ENCODE data around the gene DPYD. TPM values are rescaled to one million over a fixed set of nuclear protein-coding genes. Genes with fewer than 3 reads are reported as not detected.

DPYD gene
- total and polyA plus RNA-seq, 7 experiments from 2014 or later: 52.6 to 87.2 (median 57.4) TPM

GRCh38 chr1:97744977-97745376 is 175.9 kb downstream of the DPYD start:
- Histone ChIP-seq H3K4me3 (ENCODE audit: low read length) (no peak overlapping the region), H3K27ac (ENCODE audit: low read depth, low read length) (no peak overlapping the region), H3K27me3 (ENCODE audit: control insufficient read depth in 2 of 2, insufficient read depth in 2 of 2, low read length in 2 of 2) (no peaks in the 10 kb centered on the region), H3K36me3 (ENCODE audit: control insufficient read depth in 2 of 3, insufficient read depth in 3 of 3, low read length in 3 of 3) (no peaks in the 10 kb centered on the region), H3K9me3 (ENCODE audit: control insufficient read depth in 2 of 3, low read length in 3 of 3) (no peaks in the 10 kb centered on the region), H3K4me1 (ENCODE audit: control insufficient read depth in 2 of 2, insufficient read depth in 2 of 2, low read length in 2 of 2) (no peaks in the 10 kb centered on the region)
- no peaks in the 10 kb centered on the region for H3K9me3 Mint-ChIP-seq
- H3K27me3 Mint-ChIP-seq: no peaks in the 10 kb centered on the region
- H3K36me3 Mint-ChIP-seq: peaks cover 2 to 39% (median 13%) of the 10 kb centered on the region in 5 donors
- H3K4me3 Mint-ChIP-seq: no peak overlapping the region
- ATAC-seq (no peak), DNase-seq (no peak)
- CTCF ChIA-PET: no interaction called here
- POLR2A ChIA-PET: no interaction called here
- no peak overlapping the region for H3K27ac Mint-ChIP-seq
- intact Hi-C loops (cut with micrococcal nuclease): no loop called here
- peaks cover 0 to 17% (median 9%) of the 10 kb centered on the region in 7 donors for H3K4me1 Mint-ChIP-seq

DNA sequence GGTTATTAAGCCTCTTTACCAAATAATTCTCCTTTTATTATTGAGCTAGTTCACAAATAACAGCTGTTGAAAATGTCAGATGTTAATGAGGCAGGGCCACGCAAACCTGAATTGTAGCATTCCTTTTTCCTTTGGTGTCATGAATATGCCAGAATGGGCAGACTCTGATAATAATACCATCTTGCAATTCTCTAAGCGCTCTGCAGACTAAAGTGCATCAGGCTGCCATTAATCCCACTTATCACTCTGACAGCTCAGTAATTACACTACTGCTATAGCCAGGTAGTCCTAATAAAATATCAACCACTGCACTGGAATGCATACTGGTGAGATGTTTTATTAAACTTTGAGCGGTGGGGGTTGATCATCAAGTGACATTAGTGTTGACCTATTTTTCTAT is 177.7 kb downstream of the DPYD start:
- ChIA-PET CTCF (no interaction called here), POLR2A (no interaction called here)
- no peaks in the 10 kb centered on the region for H3K9me3 Mint-ChIP-seq
- no peaks in the 10 kb centered on the region for H3K36me3 ChIP-seq (ENCODE audit: control insufficient read depth in 2 of 3, insufficient read depth in 3 of 3, low read length in 3 of 3)
- no peak overlapping the region for H3K4me3 ChIP-seq (ENCODE audit: low read length)
- no peaks in the 10 kb centered on the region for H3K27me3 ChIP-seq (ENCODE audit: control insufficient read depth in 2 of 2, insufficient read depth in 2 of 2, low read length in 2 of 2)
- peaks cover 0 to 17% (median 9%) of the 10 kb centered on the region in 7 donors for H3K4me1 Mint-ChIP-seq
- H3K4me3 Mint-ChIP-seq: no peak overlapping the region
- H3K36me3 Mint-ChIP-seq: peaks cover 2 to 43% (median 18%) of the 10 kb centered on the region in 5 donors
- DNase-seq (no peak), ATAC-seq (no peak)
- H3K9me3 ChIP-seq (ENCODE audit: control insufficient read depth in 2 of 3, low read length in 3 of 3): no peaks in the 10 kb centered on the region
- no peaks in the 10 kb centered on the region for H3K4me1 ChIP-seq (ENCODE audit: control insufficient read depth in 2 of 2, insufficient read depth in 2 of 2, low read length in 2 of 2)
- H3K27me3 Mint-ChIP-seq: no peaks in the 10 kb centered on the region
- no peak overlapping the region for H3K27ac ChIP-seq (ENCODE audit: low read depth, low read length)
- intact Hi-C loops (cut with micrococcal nuclease): no loop called here
- H3K27ac Mint-ChIP-seq: no peak overlapping the region

DNA sequence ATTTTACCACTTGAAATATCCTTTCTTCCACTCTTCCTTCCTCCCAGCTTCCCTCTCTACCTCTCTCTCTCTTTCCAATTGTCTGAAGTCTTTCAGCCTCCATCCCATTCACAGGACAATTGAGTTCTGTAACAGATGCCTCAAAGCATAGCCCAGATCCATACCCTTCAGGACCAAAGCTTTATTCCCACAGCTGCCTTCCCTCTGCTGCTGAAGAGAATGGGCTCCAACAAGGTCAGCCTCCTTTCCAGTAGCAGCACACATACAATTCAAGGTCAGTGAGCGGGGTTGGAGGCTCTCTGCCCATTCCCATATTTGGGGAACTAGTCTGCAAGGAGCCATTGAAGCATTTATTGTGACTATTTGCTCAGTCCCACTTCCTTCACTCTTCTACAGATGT is 179.9 kb downstream of the DPYD start:
- peak overlapping the region in 2 of 9 donors; percentile 40 to 68 for H3K27ac Mint-ChIP-seq
- no peaks in the 10 kb centered on the region for H3K27me3 ChIP-seq (ENCODE audit: control insufficient read depth in 2 of 2, insufficient read depth in 2 of 2, low read length in 2 of 2)
- no peaks in the 10 kb centered on the region for H3K36me3 ChIP-seq (ENCODE audit: control insufficient read depth in 2 of 3, insufficient read depth in 3 of 3, low read length in 3 of 3)
- H3K4me3 ChIP-seq (ENCODE audit: low read length): no peak overlapping the region
- no peaks in the 10 kb centered on the region for H3K9me3 Mint-ChIP-seq
- ATAC-seq: no peak
- H3K27me3 Mint-ChIP-seq: no peaks in the 10 kb centered on the region
- intact Hi-C loops (cut with micrococcal nuclease): no loop called here
- H3K4me1 Mint-ChIP-seq: peaks cover 0 to 16% (median 9%) of the 10 kb centered on the region in 7 donors
- no peaks in the 10 kb centered on the region for H3K9me3 ChIP-seq (ENCODE audit: control insufficient read depth in 2 of 3, low read length in 3 of 3)
- H3K36me3 Mint-ChIP-seq: peaks cover 2 to 47% (median 23%) of the 10 kb centered on the region in 5 donors
- H3K4me3 Mint-ChIP-seq: no peak overlapping the region
- no peaks in the 10 kb centered on the region for H3K4me1 ChIP-seq (ENCODE audit: control insufficient read depth in 2 of 2, insufficient read depth in 2 of 2, low read length in 2 of 2)
- ChIA-PET POLR2A (no interaction called here), CTCF (no interaction called here)
- no peak for DNase-seq
- H3K27ac ChIP-seq (ENCODE audit: low read depth, low read length): no peak overlapping the region

GRCh38 chr1:97739596-97740103 is 181.2 kb downstream of the DPYD start:
- H3K9me3 ChIP-seq (ENCODE audit: control insufficient read depth in 2 of 3, low read length in 3 of 3): no peaks in the 10 kb centered on the region
- Mint-ChIP-seq H3K27ac (no peak overlapping the region), H3K4me3 (no peak overlapping the region), H3K9me3 (no peaks in the 10 kb centered on the region), H3K27me3 (no peaks in the 10 kb centered on the region), H3K4me1 (peaks cover 0 to 14% (median 9%) of the 10 kb centered on the region in 7 donors), H3K36me3 (peaks cover 2 to 42% (median 23%) of the 10 kb centered on the region in 5 donors)
- ChIA-PET POLR2A (no interaction called here), CTCF (no interaction called here)
- ATAC-seq (no peak), DNase-seq (no peak)
- H3K4me1 ChIP-seq (ENCODE audit: control insufficient read depth in 2 of 2, insufficient read depth in 2 of 2, low read length in 2 of 2): no peaks in the 10 kb centered on the region
- H3K27me3 ChIP-seq (ENCODE audit: control insufficient read depth in 2 of 2, insufficient read depth in 2 of 2, low read length in 2 of 2): no peaks in the 10 kb centered on the region
- no peak overlapping the region for H3K27ac ChIP-seq (ENCODE audit: low read depth, low read length)
- intact Hi-C loops (cut with micrococcal nuclease): no loop called here
- no peak overlapping the region for H3K4me3 ChIP-seq (ENCODE audit: low read length)
- no peaks in the 10 kb centered on the region for H3K36me3 ChIP-seq (ENCODE audit: control insufficient read depth in 2 of 3, insufficient read depth in 3 of 3, low read length in 3 of 3)

DNA sequence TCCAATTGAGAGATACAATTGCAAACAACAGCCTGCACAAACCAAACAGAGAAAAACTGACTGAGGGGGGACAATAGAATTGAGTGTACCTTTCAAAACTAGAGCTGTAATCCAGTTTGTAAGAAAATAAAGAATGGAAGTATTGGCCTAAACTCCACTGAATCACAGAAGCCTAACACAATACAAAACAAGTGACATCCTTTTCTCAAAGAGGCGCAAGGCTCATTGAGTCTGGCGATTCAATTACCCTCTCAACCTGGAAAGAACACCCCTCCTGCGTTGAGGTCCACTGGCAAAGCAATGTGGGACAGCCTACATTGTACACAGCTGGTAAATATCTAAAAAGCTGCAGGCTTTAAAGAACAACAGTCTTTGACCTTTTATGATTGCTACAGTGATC is 182.6 kb downstream of the DPYD start:
- ChIA-PET CTCF (no interaction called here), POLR2A (no interaction called here)
- H3K36me3 Mint-ChIP-seq: peaks cover 2 to 42% (median 23%) of the 10 kb centered on the region in 5 donors
- intact Hi-C loops (cut with micrococcal nuclease): no loop called here
- H3K9me3 Mint-ChIP-seq: no peaks in the 10 kb centered on the region
- Histone ChIP-seq H3K27ac (ENCODE audit: low read depth, low read length) (no peak overlapping the region), H3K27me3 (ENCODE audit: control insufficient read depth in 2 of 2, insufficient read depth in 2 of 2, low read length in 2 of 2) (no peaks in the 10 kb centered on the region), H3K9me3 (ENCODE audit: control insufficient read depth in 2 of 3, low read length in 3 of 3) (no peaks in the 10 kb centered on the region), H3K36me3 (ENCODE audit: control insufficient read depth in 2 of 3, insufficient read depth in 3 of 3, low read length in 3 of 3) (no peaks in the 10 kb centered on the region), H3K4me3 (ENCODE audit: low read length) (no peak overlapping the region), H3K4me1 (ENCODE audit: control insufficient read depth in 2 of 2, insufficient read depth in 2 of 2, low read length in 2 of 2) (no peaks in the 10 kb centered on the region)
- DNase-seq: no peak
- H3K4me3 Mint-ChIP-seq: no peak overlapping the region
- no peak for ATAC-seq
- peaks cover 0 to 20% (median 10%) of the 10 kb centered on the region in 7 donors for H3K4me1 Mint-ChIP-seq
- no peaks in the 10 kb centered on the region for H3K27me3 Mint-ChIP-seq
- no peak overlapping the region for H3K27ac Mint-ChIP-seq

- no peak for DNase-seq
- Histone ChIP-seq H3K9me3 (ENCODE audit: control insufficient read depth in 2 of 3, low read length in 3 of 3) (no peaks in the 10 kb centered on the region), H3K27me3 (ENCODE audit: control insufficient read depth in 2 of 2, insufficient read depth in 2 of 2, low read length in 2 of 2) (no peaks in the 10 kb centered on the region), H3K4me1 (ENCODE audit: control insufficient read depth in 2 of 2, insufficient read depth in 2 of 2, low read length in 2 of 2) (no peaks in the 10 kb centered on the region), H3K27ac (ENCODE audit: low read depth, low read length) (no peak overlapping the region), H3K36me3 (ENCODE audit: control insufficient read depth in 2 of 3, insufficient read depth in 3 of 3, low read length in 3 of 3) (no peaks in the 10 kb centered on the region), H3K4me3 (ENCODE audit: low read length) (no peak overlapping the region)
- intact Hi-C loops (cut with micrococcal nuclease): no loop called here
- Mint-ChIP-seq H3K36me3 (peaks cover 0 to 10% (median 5%) of the 10 kb centered on the region in 5 donors), H3K27me3 (no peaks in the 10 kb centered on the region), H3K4me1 (peaks cover 0 to 18% (median 5%) of the 10 kb centered on the region in 7 donors), H3K27ac (no peak overlapping the region), H3K4me3 (no peak overlapping the region), H3K9me3 (no peaks in the 10 kb centered on the region)
- ChIA-PET POLR2A (no interaction called here), CTCF (no interaction called here)
- ATAC-seq: no peak
Measured at GRCh38 chr1:97730271-97730670, 190.6 kb downstream of the DPYD start.

GRCh38 chr1:97728436-97728835 is 192.4 kb downstream of the DPYD start:
- Histone ChIP-seq H3K36me3 (ENCODE audit: control insufficient read depth in 2 of 3, insufficient read depth in 3 of 3, low read length in 3 of 3) (no peaks in the 10 kb centered on the region), H3K27ac (ENCODE audit: low read depth, low read length) (no peak overlapping the region), H3K27me3 (ENCODE audit: control insufficient read depth in 2 of 2, insufficient read depth in 2 of 2, low read length in 2 of 2) (no peaks in the 10 kb centered on the region), H3K4me1 (ENCODE audit: control insufficient read depth in 2 of 2, insufficient read depth in 2 of 2, low read length in 2 of 2) (no peaks in the 10 kb centered on the region), H3K4me3 (ENCODE audit: low read length) (no peak overlapping the region), H3K9me3 (ENCODE audit: control insufficient read depth in 2 of 3, low read length in 3 of 3) (no peaks in the 10 kb centered on the region)
- no peak for ATAC-seq
- ChIA-PET POLR2A (no interaction called here), CTCF (no interaction called here)
- Mint-ChIP-seq H3K9me3 (peaks cover 0 to 11% (median 6%) of the 10 kb centered on the region in 11 donors), H3K36me3 (peaks cover 0 to 22% (median 16%) of the 10 kb centered on the region in 5 donors), H3K27ac (no peak overlapping the region), H3K4me1 (peaks cover 0 to 12% (median 4%) of the 10 kb centered on the region in 7 donors), H3K4me3 (no peak overlapping the region), H3K27me3 (no peaks in the 10 kb centered on the region)
- intact Hi-C loops (cut with micrococcal nuclease): no loop called here
- DNase-seq: no peak
